Activated CD4-positive, CD25-positive, alpha-beta regulatory T cell treated with anti-CD3 and anti-CD28 coated beads, Interleukin-2, amount 50 U/mL, for 16 hours (primary cell): ENCODE results near the gene SCGB3A1.
A peak's percentile ranks its signal among the peaks of the same experiment; 100 is the strongest.

Source experiments
- DNase-seq: peaks from one replicate; pipeline ENCODE4 v3.0.0-alpha.2; 2020; ENCODE audit warnings: low read depth, low spot score

SCGB3A1 gene

GRCh38 chr5:180606215-180606785 lies 15.0 kb upstream of the SCGB3A1 start:
- DNase-seq: no peak

- peak; percentile 16 for DNase-seq
Measured at GRCh38 chr5:180605554-180606214, 14.4 kb upstream of the SCGB3A1 start.

DNA sequence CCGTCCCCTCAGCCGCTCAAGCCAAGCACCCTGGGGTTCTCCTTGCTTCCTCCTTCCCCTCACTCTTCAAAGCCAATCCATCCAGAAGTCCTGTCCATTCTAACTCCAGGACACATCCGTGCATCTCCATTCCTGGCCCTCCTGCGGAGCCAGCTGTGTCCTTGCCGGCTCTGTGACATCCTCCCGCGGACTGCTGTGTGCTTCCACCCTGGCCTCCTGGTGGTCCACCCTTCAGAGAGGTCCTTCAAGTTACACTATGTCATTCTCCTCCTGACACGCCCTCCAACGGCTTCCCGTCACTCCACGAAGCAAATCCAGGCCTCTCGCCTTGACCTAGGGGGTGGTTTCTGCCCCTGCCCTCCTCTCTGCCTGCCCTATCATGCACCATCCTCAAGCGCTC lies 13.0 kb upstream of the SCGB3A1 start:
- DNase-seq: no peak

DNA sequence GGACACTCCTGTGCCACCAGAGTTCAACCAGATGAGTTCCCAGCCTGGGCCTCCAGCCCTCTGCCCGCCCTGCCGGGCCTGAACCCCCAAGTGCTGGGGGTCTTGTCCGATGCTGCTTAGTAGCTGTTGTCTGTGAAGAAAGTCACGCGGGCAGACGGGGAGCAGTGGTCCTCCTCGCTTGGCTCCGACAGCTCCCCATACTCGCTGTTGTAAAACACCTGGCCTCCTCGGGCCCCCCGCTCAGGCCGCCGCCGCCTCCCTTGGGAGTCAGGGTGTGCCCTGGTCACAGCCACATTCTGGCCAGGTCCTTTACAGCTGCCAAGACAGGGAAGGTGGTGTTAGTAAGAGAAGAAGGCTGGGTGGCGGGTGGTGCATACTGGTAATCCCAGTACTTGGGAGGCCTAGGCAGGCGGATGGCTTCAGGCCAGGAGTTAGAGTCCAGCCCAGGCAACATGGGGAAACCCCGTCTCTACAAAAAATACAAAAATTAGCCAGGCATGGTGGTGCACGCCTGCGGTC lies 11.8 kb upstream of the SCGB3A1 start:
- no peak for DNase-seq

DNA sequence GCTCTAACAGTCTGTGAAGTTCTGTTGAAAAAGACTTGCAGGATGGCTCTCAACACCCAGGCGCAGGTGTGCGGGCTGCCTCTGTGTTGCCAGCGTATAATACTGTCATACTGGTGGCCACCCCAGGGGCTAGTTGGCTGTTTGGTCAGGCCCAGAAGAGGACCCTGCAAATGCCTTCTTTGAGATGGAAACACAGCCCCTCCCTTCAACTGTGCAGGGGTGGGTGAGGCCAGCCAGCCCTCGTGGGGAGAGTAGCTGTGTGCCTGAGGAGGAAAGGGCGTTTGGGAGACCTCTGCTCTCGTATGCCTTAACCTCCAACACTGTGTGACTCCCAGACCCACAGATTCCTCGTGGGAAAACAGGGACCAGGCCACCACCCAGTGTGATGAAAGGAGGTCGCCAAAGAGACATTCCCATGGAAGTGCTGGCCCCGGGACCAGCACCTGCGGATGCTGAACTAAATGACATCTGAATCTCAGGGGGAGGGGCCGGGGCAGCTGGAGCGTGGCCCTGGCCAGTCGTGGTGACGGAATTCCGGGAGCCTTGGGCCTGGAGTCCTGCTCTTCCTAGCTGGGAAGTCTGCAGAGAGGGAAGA lies 11.3 kb upstream of the SCGB3A1 start:
- no peak for DNase-seq

GRCh38 chr5:180601591-180602480 lies 10.5 kb upstream of the SCGB3A1 start:
- DNase-seq: no peak

GRCh38 chr5:180600554-180601041 lies 9.3 kb upstream of the SCGB3A1 start:
- no peak for DNase-seq

DNA sequence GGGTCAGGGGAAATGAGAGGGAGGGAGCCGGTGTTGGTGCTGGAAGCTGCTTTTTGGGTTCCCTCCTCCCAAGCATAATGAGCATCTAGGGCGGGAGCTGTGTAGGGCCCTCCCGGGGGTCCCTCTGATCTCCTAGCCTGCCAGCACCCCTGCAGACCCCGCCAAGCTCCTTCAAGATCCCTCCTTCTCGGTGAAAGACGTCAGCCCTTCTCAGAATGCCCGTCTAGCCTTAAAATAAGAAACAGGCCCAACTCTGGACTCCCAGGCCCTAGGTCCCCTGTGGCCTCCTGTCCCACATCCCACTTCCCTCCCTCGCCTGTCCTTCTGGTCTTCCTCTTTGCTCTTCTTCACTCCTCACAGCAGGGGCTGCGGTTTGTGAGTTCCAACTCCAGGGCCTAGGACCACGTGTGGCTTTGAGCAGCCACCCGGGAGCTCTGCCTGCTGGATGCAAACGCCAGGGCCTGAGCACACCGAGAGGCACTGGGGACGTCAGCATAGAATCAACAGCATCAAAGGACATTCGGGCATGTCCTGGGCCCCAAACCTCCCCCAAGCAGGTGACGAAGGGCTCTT lies 8.8 kb upstream of the SCGB3A1 start:
- DNase-seq: no peak

GRCh38 chr5:180599590-180599914 lies 8.3 kb upstream of the SCGB3A1 start:
- DNase-seq: no peak

DNA sequence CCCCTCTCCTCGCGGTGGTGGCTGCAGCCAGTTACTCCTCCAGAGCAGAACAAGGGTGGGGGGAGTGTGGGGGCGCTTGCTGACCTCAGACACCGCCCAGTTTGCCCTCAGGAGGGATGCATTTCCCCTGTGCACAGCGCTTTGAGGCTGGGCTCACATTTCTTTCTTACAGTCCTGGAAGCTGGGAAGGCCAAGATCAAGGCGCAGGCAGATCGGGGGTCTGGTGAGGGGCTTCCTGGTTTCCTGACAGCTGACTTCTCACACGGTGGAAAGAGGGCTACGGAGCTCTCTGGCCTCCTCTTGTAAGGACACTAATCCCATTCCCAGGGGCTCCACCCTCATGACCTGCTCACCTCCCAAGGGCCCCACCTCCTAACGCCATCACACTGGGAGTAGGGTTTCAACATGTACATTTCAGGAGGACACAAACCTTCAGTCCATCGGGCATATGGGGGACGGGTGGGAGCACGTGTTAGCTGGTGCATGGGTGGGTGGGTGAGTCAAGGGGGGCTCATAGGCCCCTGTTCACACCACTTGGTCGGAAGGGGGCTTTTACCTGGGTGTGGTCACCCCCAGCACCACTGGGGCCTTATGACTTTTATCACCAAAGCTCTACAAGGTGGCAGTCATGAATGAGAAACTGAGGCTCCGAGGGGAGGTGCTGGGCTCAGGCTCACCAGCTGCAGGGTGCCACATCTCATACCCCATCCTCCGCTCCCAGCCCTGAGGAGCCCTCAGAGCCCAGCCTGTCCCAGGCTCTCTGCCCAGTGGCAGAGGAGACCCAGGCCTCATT lies 7.7 kb upstream of the SCGB3A1 start:
- no peak for DNase-seq

DNA sequence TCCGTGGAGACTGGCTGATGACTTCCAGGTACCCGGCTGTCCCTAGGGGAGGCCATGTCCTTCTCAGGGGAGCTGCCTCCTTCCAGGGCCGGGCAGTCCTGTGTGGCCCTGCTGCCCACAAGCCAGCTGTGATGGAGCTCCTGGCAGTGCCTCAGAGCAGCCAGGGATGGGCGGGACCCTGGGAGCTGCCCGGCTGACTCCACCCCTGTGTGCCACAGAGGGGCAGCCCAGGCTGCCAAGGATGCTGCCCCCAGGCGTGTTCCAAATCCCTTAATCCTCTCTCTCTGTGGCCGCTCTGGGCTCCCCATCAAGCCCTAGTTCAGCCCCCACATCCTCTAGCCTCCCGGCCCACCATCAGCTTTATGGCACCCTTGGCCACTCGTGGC lies 7.0 kb upstream of the SCGB3A1 start:
- no peak for DNase-seq

DNA sequence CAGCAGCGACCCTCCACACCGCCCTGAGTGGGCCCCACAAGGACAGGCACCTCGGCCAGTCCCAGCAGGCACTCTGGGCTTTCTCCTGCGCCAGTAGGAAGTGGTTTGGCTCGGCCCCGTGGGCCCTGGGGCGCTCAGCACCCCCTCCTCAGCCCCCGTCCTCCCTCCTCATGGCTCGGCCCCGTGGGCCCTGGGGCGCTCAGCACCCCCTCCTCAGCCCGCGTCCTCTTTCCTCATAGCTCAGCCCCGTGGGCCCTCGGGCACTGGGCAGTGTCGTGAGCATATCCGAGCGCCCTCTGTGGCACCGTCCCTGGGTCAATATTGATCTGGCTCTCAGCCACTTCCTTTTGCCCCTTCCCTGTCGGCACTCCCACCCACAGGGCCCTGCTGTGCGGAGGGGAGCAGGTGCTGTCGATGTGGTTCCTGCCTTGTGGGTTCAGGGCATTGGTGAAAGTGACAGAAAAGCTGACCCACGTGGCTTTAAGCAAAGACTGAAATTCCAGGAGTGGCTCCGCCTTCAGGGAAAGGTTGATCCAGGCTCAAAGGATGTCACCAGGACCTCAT lies 5.5 kb upstream of the SCGB3A1 start:
- no peak for DNase-seq

DNA sequence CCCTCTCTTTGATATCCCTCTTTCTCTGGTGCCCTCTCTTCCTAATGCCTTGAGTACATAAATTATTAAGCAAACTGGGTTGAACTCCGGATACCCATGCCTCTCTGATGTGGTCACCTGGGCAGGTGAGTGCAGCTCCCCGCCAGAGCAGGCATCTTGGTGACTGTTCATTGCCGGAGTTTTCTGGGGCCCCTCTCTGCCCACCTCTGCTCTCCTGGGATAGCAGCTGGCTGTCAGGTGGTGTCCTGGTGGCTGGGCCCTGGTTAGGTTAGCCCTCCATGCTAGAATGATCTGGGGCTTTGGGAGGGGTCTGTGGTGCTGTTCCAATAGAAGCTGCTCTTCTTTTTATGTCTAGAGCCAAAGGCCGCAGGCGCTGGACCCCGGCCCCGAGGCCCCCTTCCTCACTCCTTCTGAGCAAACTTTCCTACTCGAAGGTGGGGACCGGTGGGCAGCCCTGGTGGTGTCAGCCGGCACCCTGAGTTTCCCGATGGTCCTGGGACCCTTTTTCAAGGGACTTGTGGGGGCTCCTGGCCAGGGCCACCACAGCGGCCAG lies 4.9 kb upstream of the SCGB3A1 start:
- DNase-seq: no peak

DNA sequence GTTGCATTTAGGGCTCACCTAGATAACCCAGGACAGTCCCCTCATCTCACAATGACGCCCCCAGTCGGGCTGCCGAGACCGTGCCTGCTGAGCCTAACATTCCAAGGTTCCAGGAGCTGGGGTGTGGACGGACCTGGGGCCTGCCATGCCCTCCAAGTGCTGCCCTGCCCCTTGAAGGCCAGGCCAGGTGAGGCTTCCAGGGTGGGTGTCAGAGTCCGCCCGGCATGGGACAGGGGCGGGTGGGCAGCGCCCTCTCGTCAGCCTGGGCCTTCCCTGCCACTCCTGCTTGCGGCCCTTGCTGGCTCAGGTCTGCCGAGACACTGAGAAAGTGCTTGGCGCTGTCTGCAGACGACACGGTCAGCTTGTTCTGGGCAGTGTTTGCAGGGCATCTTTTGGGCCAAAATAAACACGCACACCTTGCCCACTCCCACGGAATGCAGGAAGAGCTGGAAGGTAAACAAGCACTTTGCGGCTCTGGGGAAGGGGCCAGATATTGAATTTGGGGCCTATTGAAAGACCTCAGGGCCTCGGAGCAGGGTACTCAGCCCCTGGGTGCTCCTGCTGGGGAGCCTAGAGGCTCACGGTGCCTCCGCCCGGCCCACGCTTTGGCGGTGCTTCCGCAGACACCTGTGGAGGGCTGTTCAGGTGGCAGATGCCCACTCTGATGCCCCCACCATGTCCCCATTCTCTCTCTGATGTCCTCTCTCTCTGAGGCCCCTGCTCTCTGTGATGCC lies 4.2 kb upstream of the SCGB3A1 start:
- DNase-seq: no peak

- DNase-seq: no peak
Measured at GRCh38 chr5:180595046-180595379, 3.7 kb upstream of the SCGB3A1 start.

DNA sequence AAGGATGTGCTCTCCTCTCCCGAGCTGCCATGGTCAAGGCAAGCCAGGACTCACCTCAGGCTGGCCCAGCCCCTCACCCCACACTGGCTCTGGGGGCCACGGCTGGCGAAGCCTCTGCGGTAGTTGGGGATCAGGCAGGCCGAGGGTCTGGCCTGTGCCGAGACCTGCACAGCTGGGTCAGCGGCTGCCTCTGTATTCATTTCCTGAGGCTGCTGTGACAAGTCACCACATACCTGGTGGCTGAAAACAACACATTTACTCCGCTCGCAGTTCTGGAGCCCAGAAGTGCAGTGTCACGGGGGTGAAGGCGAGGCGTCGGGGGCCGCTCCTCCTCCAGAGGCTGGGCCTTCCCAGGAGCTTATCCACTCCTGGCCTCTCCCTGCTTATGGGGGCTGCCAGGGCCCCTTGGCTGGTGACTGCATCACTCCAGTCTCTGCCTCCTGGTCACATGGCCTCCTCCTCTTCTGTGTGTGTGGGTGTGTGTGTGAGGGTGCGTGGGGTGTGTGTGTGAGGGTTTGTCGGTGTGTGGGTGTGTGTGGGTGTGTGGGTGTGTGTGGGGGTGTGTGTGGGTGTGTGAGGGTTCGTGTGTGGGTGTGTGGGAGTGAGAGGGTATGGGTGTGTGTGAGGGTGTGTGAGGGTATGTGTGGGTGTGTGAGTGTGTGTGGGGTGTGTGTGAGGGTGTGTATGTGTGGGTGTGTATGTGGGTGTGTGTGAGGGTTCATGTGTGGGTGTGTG lies 3.2 kb upstream of the SCGB3A1 start:
- no peak for DNase-seq

GRCh38 chr5:180593446-180594206 lies 2.3 kb upstream of the SCGB3A1 start:
- no peak for DNase-seq

DNA sequence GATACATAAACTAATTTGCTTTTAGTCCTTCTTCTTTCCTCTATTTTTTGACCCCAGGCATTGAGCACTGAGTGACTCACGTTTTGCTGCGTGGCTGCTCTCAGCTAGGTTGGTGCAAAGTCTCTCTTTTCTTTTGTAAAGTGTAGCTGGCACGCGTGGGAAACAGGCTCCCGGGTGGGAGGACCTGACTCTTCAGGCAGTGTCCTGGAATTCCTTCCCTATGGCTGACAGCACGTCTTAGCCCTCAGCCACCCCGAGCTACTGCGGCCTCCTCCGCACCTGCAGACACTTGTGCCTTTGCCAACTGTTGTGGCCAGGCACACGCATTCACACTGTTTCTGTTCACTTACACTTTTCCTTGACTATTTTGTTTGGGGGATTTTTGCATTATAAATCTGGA lies 877 bp upstream of the SCGB3A1 start:
- DNase-seq: no peak
